HEK293 (cell line): ENCODE measurements around the gene PDCD4.
A peak's percentile ranks its signal among the peaks of the same experiment; 100 is the strongest.

Experiments
- CTCF ChIA-PET: fragments of 350-600 bp; formaldehyde crosslinking; extraction: SDS; loops from one replicate; lab custom pipeline; 2021; ENCODE audit warnings: antibody characterized with exemption; lab: Yijun Ruan, JAX
- POLR2A ChIA-PET: fragments of 300-600 bp; formaldehyde crosslinking; extraction: SDS; loops from one replicate; lab custom pipeline; 2020; ENCODE audit warnings: antibody characterized with exemption, inconsistent platforms; lab: Yijun Ruan, JAX
- H3K27ac ChIP-seq: fragments of 200-500 bp; sonication (Bioruptor generic); 2 replicates; pipeline ENCODE4 v1.5.1; 2014; ENCODE audit warnings: low read depth, low read length, control low read depth, inconsistent platforms; ENCODE audit errors: extremely low read depth
- H3K36me3 ChIP-seq, 2 experiments: fragments of 200-500 bp in 1 of 2; sonication (Bioruptor generic) in 1 of 2; 1 replicate in 1 of 2; 2 replicates in 1 of 2; pipeline ENCODE4 v1.5.1; 2014 to 2017; ENCODE audit warnings: inconsistent platforms in 2 of 2, low read length in 2 of 2; ENCODE audit not compliant: control insufficient read depth in 2 of 2, insufficient read depth in 1 of 2
- H3K4me1 ChIP-seq: fragments of 200-500 bp; sonication (Bioruptor generic); 2 replicates; pipeline ENCODE4 v1.5.1; 2014; ENCODE audit warnings: mild to moderate bottlenecking, low read length, inconsistent platforms; ENCODE audit not compliant: control insufficient read depth, insufficient read depth
- H3K4me3 ChIP-seq: 2 replicates; pipeline ENCODE4 v1.5.1; 2011; ENCODE audit warnings: low read depth, mild to moderate bottlenecking, control low read depth, low read length, moderate library complexity
- H3K9me3 ChIP-seq: fragments of 200-500 bp; sonication (Bioruptor generic); 2 replicates; pipeline ENCODE4 v1.5.1; 2014; ENCODE audit warnings: low read depth, low read length, inconsistent platforms; ENCODE audit not compliant: control insufficient read depth, insufficient read depth
- GFI1B ChIP-seq: fragments of 450-650 bp; formaldehyde crosslinking; IDR thresholded peaks from 2 replicates; pipeline ENCODE4 v1.5.1; 2016; ENCODE audit warnings: missing biosample characterization, missing genetic modification characterization
- GLI4 ChIP-seq: fragments of 450-650 bp; formaldehyde crosslinking; IDR thresholded peaks from 2 replicates; pipeline ENCODE4 v1.5.1; 2016; ENCODE audit warnings: missing biosample characterization, missing genetic modification characterization
- PRDM1 ChIP-seq: fragments of 450-650 bp; formaldehyde crosslinking; IDR thresholded peaks from 2 replicates; pipeline ENCODE4; 2016; ENCODE audit warnings: missing biosample characterization, missing genetic modification characterization
- PRDM10 ChIP-seq: fragments of 450-650 bp; formaldehyde crosslinking; IDR thresholded peaks from 2 replicates; pipeline ENCODE4 v1.5.1; 2016; ENCODE audit warnings: missing biosample characterization, missing genetic modification characterization
- ZFP69B ChIP-seq: fragments of 450-650 bp; formaldehyde crosslinking; IDR thresholded peaks from 2 replicates; pipeline ENCODE4 v1.5.1; 2016; ENCODE audit warnings: missing biosample characterization, missing genetic modification characterization
- ZNF157 ChIP-seq: fragments of 450-650 bp; formaldehyde crosslinking; IDR thresholded peaks from 2 replicates; pipeline ENCODE4 v1.5.1; 2016; ENCODE audit warnings: missing biosample characterization, missing genetic modification characterization
- ZNF335 ChIP-seq: fragments of 450-650 bp; formaldehyde crosslinking; conservative IDR thresholded peaks from 2 replicates; pipeline ENCODE4 v1.5.1; 2016; ENCODE audit warnings: missing biosample characterization, missing genetic modification characterization
- ZNF362 ChIP-seq: fragments of 450-650 bp; formaldehyde crosslinking; IDR thresholded peaks from 2 replicates; pipeline ENCODE4 v1.5.1; 2016; ENCODE audit warnings: missing biosample characterization, missing genetic modification characterization
- ZNF391 ChIP-seq: fragments of 450-650 bp; formaldehyde crosslinking; IDR thresholded peaks from 2 replicates; pipeline ENCODE4 v1.5.1; 2016; ENCODE audit warnings: low read depth, missing biosample characterization, missing genetic modification characterization, borderline replicate concordance
- ZNF426 ChIP-seq: fragments of 450-650 bp; formaldehyde crosslinking; IDR thresholded peaks from 2 replicates; pipeline ENCODE4 v1.5.1; 2017; ENCODE audit warnings: missing biosample characterization, missing genetic modification characterization, mild to moderate bottlenecking, inconsistent platforms, moderate library complexity
- ZNF596 ChIP-seq: fragments of 450-650 bp; IDR thresholded peaks from 2 replicates; pipeline ENCODE4 v1.5.0; 2018; ENCODE audit warnings: missing biosample characterization, mild to moderate bottlenecking, missing genetic modification characterization, moderate library complexity
- ZNF639 ChIP-seq: fragments of 450-650 bp; formaldehyde crosslinking; IDR thresholded peaks from 2 replicates; pipeline ENCODE4 v1.5.1; 2016; ENCODE audit warnings: missing biosample characterization, missing genetic modification characterization
- ZNF677 ChIP-seq: fragments of 450-650 bp; IDR thresholded peaks from 2 replicates; pipeline ENCODE4 v1.5.0; 2018; ENCODE audit warnings: missing biosample characterization, mild to moderate bottlenecking, missing genetic modification characterization, moderate library complexity
- ZNF747 ChIP-seq: fragments of 450-650 bp; formaldehyde crosslinking; IDR thresholded peaks from 2 replicates; pipeline ENCODE4 v1.5.1; 2016; ENCODE audit warnings: missing biosample characterization, missing genetic modification characterization
- TF ChIP-seq, protein P1 (sequence below): fragments of 450-650 bp; formaldehyde crosslinking; IDR thresholded peaks from 2 replicates; pipeline ENCODE4 v1.5.1; 2016; ENCODE audit warnings: missing biosample characterization, missing genetic modification characterization, borderline replicate concordance
- TF ChIP-seq, protein P2 (sequence below): fragments of 450-650 bp; formaldehyde crosslinking; IDR thresholded peaks from 2 replicates; pipeline ENCODE4 v1.5.1; 2016; ENCODE audit warnings: missing biosample characterization, missing genetic modification characterization
- TF ChIP-seq, protein P3 (sequence below): sonication (generic); formaldehyde crosslinking; IDR thresholded peaks from 2 replicates; pipeline ENCODE4 v1.8.1; 2022; ENCODE audit warnings: mild to moderate bottlenecking, moderate library complexity, missing genetic modification reagents

Gene PDCD4

DNA sequence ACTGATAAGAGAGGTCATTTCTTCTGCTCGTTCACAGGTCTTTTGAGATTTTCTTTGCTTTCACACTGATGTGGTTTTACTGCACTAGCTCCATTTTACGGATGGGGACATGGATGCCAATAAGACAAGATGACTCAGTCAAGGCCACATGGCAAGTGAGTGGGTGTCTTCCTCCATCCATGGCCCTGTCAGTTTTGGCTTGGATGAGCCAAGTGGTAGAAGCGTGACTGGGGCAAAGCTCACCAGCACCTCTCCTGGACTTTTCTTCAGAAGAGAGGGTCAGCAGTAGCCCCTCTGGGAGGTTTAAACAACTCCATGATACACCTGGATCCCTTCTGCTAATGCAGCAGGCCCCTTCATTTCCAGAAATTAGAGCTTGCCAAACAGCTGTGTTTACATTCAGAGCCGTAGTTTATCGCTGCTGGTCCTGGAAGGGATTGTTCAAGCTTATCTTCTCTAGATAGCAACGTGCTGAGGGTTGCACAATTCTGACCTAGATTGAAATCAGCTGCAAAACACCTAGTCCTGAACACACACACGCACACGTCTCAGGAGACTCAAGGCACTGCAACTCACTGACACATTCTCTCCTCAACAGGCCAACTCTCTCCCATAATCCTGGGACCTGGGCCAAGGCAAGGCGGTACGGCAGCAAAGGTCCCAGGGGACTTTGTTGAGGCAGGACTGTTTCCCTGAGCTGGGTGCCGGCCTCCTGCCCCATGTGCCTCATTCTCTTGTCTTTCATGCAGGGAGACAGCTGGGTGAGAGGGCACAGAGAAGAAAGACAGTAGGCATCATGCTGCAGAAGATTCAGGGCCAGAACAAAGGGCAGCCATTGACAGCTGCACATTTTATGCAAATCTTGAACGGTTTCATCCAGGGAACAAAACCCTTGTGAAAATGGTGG, 14.2 kb upstream of the PDCD4 start (continued):
- TF ChIP-seq ZNF391: no peak
- TF ChIP-seq ZNF426 (tag by site-specific recombination): no peak
- TF ChIP-seq ZNF157 (tag by site-specific recombination): peak; percentile 28; the same call in 1 of the 2 replicates
- peak; percentile 56 for TF ChIP-seq ZNF335 (tag by site-specific recombination)
- peak; percentile 16; the same call in 1 of the 2 replicates for TF ChIP-seq ZNF596 (tag by site-specific recombination)
- TF ChIP-seq, protein P1, sequence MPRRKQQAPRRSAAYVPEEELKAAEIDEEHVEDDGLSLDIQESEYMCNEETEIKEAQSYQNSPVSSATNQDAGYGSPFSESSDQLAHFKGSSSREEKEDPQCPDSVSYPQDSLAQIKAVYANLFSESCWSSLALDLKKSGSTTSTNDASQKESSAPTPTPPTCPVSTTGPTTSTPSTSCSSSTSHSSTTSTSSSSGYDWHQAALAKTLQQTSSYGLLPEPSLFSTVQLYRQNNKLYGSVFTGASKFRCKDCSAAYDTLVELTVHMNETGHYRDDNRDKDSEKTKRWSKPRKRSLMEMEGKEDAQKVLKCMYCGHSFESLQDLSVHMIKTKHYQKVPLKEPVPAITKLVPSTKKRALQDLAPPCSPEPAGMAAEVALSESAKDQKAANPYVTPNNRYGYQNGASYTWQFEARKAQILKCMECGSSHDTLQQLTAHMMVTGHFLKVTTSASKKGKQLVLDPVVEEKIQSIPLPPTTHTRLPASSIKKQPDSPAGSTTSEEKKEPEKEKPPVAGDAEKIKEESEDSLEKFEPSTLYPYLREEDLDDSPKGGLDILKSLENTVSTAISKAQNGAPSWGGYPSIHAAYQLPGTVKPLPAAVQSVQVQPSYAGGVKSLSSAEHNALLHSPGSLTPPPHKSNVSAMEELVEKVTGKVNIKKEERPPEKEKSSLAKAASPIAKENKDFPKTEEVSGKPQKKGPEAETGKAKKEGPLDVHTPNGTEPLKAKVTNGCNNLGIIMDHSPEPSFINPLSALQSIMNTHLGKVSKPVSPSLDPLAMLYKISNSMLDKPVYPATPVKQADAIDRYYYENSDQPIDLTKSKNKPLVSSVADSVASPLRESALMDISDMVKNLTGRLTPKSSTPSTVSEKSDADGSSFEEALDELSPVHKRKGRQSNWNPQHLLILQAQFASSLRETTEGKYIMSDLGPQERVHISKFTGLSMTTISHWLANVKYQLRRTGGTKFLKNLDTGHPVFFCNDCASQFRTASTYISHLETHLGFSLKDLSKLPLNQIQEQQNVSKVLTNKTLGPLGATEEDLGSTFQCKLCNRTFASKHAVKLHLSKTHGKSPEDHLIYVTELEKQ: no peak
- TF ChIP-seq, protein P2, sequence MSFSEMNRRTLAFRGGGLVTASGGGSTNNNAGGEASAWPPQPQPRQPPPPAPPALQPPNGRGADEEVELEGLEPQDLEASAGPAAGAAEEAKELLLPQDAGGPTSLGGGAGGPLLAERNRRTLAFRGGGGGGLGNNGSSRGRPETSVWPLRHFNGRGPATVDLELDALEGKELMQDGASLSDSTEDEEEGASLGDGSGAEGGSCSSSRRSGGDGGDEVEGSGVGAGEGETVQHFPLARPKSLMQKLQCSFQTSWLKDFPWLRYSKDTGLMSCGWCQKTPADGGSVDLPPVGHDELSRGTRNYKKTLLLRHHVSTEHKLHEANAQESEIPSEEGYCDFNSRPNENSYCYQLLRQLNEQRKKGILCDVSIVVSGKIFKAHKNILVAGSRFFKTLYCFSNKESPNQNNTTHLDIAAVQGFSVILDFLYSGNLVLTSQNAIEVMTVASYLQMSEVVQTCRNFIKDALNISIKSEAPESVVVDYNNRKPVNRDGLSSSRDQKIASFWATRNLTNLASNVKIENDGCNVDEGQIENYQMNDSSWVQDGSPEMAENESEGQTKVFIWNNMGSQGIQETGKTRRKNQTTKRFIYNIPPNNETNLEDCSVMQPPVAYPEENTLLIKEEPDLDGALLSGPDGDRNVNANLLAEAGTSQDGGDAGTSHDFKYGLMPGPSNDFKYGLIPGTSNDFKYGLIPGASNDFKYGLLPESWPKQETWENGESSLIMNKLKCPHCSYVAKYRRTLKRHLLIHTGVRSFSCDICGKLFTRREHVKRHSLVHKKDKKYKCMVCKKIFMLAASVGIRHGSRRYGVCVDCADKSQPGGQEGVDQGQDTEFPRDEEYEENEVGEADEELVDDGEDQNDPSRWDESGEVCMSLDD (tag by site-specific recombination): no peak
- TF ChIP-seq, protein P3, sequence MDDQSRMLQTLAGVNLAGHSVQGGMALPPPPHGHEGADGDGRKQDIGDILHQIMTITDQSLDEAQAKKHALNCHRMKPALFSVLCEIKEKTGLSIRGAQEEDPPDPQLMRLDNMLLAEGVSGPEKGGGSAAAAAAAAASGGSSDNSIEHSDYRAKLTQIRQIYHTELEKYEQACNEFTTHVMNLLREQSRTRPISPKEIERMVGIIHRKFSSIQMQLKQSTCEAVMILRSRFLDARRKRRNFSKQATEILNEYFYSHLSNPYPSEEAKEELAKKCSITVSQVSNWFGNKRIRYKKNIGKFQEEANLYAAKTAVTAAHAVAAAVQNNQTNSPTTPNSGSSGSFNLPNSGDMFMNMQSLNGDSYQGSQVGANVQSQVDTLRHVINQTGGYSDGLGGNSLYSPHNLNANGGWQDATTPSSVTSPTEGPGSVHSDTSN: no peak
- no peak for TF ChIP-seq GLI4 (tag by site-specific recombination)

DNA sequence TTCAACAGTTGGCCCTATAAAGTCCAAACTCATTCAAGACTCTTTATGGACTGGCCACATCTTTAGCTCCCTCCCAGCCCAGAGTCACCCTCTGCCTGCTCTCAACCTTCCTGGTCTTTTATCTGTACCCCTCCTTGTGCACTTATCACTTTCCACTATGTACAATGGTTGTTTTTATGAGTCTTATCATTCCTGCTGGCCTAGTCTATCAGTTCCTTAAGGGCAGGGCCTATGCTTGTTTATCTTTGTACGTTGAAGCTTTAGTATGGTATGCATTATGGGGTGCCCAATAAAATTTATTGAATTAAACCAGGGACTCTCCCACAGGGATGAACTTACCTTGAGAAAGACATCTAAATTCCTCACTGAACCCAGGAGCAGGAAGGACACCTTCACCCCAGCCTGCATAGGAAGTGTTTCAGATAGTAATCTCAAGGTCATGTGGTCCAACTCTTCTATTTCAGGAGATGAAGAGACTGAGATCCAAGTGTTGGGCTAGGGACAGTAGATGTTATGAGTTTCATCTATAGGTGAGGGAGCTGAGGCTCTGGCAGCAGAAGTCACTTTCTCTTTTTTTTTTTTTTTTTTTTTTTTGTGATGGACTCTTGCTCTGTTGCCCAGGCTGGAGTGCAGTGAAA, 13.3 kb upstream of the PDCD4 start:
- no peak for TF ChIP-seq ZNF639 (tag by site-specific recombination)
- peak; percentile 52 for TF ChIP-seq PRDM1 (tag by site-specific recombination)
- TF ChIP-seq PRDM10 (tag by site-specific recombination): peak; percentile 64
- no peak for TF ChIP-seq ZFP69B
- no peak for TF ChIP-seq GFI1B (tag by site-specific recombination)
- no peak for TF ChIP-seq ZNF747 (tag by site-specific recombination)
- no peak for TF ChIP-seq ZNF677 (tag by site-specific recombination)
- peak; percentile 80 for TF ChIP-seq ZNF362 (tag by site-specific recombination)
- CTCF ChIA-PET: interaction anchor here (0.7 to 1.2 kb wide), 6 partner anchors 13 to 54 kb away, joined by 3 to 4 read pairs (median 3); partner anchors contain the start of gene PDCD4
- peak overlapping the region; percentile 70; the same call in 1 of the 2 replicates for H3K27ac ChIP-seq
- H3K9me3 ChIP-seq: no peaks in the 10 kb centered on the region
- peaks cover 13% of the 10 kb centered on the region for H3K4me1 ChIP-seq
- no peak overlapping the region for H3K4me3 ChIP-seq
- H3K36me3 ChIP-seq: no peaks in the 10 kb centered on the region
- POLR2A ChIA-PET: interaction anchor here (1.7 to 3.1 kb wide), 2 partner anchors 13 to 55 kb away, joined by 5 to 26 read pairs; partner anchors contain the start of gene PDCD4
